ENCODE data around the gene RGS2. TPM values are rescaled to one million over a fixed set of nuclear protein-coding genes. Genes with fewer than 3 reads are reported as not detected.
A peak's percentile ranks its signal among the peaks of the same experiment; 100 is the strongest.

Gene RGS2
- total and polyA plus RNA-seq, 7 donors, result 22.4 to 667 (median 366) TPM

GRCh38 chr1:192810253-192810880 is 1.5 kb downstream of the RGS2 start:
- H3K4me1 ChIP-seq, result peaks cover 0 to 32% (median 11%) of the 10 kb centered on the region in 4 donors
- no peaks in the 10 kb centered on the region for H3K9me3 ChIP-seq
- peak overlapping the region; percentile 60 to 82 (median 78) for H3K4me3 ChIP-seq
- intact Hi-C loops (cut with DNase I), result loop anchor here (5.0 kb wide), 2 partner anchors 142 to 162 kb away; no protein-coding TSS in a partner anchor
- 51 to 55% methylated on average over 5 of the region's 5 CpGs for WGBS, 2 donors
- no peaks in the 10 kb centered on the region for H3K27me3 ChIP-seq
- H3K27ac ChIP-seq, result peak overlapping the region; percentile 94 to 98 (median 96)
- DNase-seq, result peak; percentile 73
- TF ChIP-seq CTCF (IDR thresholded peaks at IDR 0.05) (no peak), POLR2AphosphoS5 (IDR thresholded peaks at IDR 0.05) (peak; percentile 21 to 70 (median 60)), EP300 (IDR thresholded peaks at IDR 0.05) (peak in 2 of 4 donors; percentile 4 to 42), POLR2A (IDR thresholded peaks at IDR 0.05) (peak in 1 of 2 donors; percentile 21)
- H3K36me3 ChIP-seq, result peaks cover 13 to 27% (median 22%) of the 10 kb centered on the region in 4 donors

- intact Hi-C loops (cut with DNase I), result loop anchor here (5.0 kb wide), 2 partner anchors 141 to 161 kb away; no protein-coding TSS in a partner anchor
- Histone ChIP-seq H3K27me3 (no peaks in the 10 kb centered on the region), H3K4me1 (peaks cover 0 to 27% (median 13%) of the 10 kb centered on the region in 4 donors), H3K27ac (peak overlapping the region; percentile 94 to 98 (median 96)), H3K4me3 (peak overlapping the region; percentile 60 to 82 (median 78)), H3K9me3 (no peaks in the 10 kb centered on the region), H3K36me3 (peaks cover 13 to 27% (median 22%) of the 10 kb centered on the region in 4 donors)
- 62 to 67% methylated on average over 3 of the region's 3 CpGs for WGBS, 2 donors
- TF ChIP-seq CTCF (IDR thresholded peaks at IDR 0.05) (no peak), EP300 (IDR thresholded peaks at IDR 0.05) (no peak), POLR2A (IDR thresholded peaks at IDR 0.05) (no peak), POLR2AphosphoS5 (IDR thresholded peaks at IDR 0.05) (no peak)
- no peak for DNase-seq
Observed at GRCh38 chr1:192811006-192811405, 2.2 kb downstream of the RGS2 start.

GRCh38 chr1:192811594-192812239 is 2.9 kb downstream of the RGS2 start:
- TF ChIP-seq POLR2A (IDR thresholded peaks at IDR 0.05) (no peak), POLR2AphosphoS5 (IDR thresholded peaks at IDR 0.05) (peak in 2 of 4 donors; percentile 25 to 57)
- H3K36me3 ChIP-seq, result peaks cover 13 to 27% (median 22%) of the 10 kb centered on the region in 4 donors
- H3K27me3 ChIP-seq, result no peaks in the 10 kb centered on the region
- DNase-seq, result no peak
- no peaks in the 10 kb centered on the region for H3K9me3 ChIP-seq
- intact Hi-C loops (cut with DNase I), result loop anchor here (5.0 kb wide), 2 partner anchors 141 to 161 kb away; no protein-coding TSS in a partner anchor
- WGBS, 2 donors, result 75 to 80% methylated on average over 6 of the region's 6 CpGs
- H3K4me1 ChIP-seq, result peaks cover 0 to 23% (median 17%) of the 10 kb centered on the region in 4 donors
- H3K4me3 ChIP-seq, result peak overlapping the region; percentile 60 to 82 (median 78)
- H3K27ac ChIP-seq, result peak overlapping the region; percentile 94 to 98 (median 96)

GRCh38 chr1:192812420-192813209 is 3.8 kb downstream of the RGS2 start:
- H3K4me3 ChIP-seq, result peak overlapping the region; percentile 60 to 82 (median 78)
- no peak for DNase-seq
- H3K9me3 ChIP-seq, result no peaks in the 10 kb centered on the region
- 94 to 96% methylated on average over 3 of the region's 3 CpGs for WGBS, 2 donors
- H3K27me3 ChIP-seq, result no peaks in the 10 kb centered on the region
- intact Hi-C loops (cut with DNase I), result loop anchor here (5.0 kb wide), 2 partner anchors 140 to 160 kb away; no protein-coding TSS in a partner anchor
- H3K27ac ChIP-seq, result peak overlapping the region; percentile 94 to 98 (median 96)
- TF ChIP-seq POLR2AphosphoS5 (IDR thresholded peaks at IDR 0.05), result no peak
- no peak for TF ChIP-seq CTCF (IDR thresholded peaks at IDR 0.05)
- no peak for TF ChIP-seq EP300 (IDR thresholded peaks at IDR 0.05)
- no peak for TF ChIP-seq POLR2A (IDR thresholded peaks at IDR 0.05)
- H3K4me1 ChIP-seq, result peaks cover 0 to 26% (median 20%) of the 10 kb centered on the region in 4 donors
- H3K36me3 ChIP-seq, result peaks cover 13 to 27% (median 22%) of the 10 kb centered on the region in 4 donors

All from sigmoid colon (tissue), 7 donors.